ENCODE results near the gene NEUROD2. TPM values are rescaled to one million over a fixed set of nuclear protein-coding genes. Genes with fewer than 3 reads are reported as not detected.

The NEUROD2 gene
- total and polyA plus RNA-seq, 10 of the 15 experiments (the other 5 are each of a cell fraction or from before 2014, with no cell fraction given), result not detected

DNA sequence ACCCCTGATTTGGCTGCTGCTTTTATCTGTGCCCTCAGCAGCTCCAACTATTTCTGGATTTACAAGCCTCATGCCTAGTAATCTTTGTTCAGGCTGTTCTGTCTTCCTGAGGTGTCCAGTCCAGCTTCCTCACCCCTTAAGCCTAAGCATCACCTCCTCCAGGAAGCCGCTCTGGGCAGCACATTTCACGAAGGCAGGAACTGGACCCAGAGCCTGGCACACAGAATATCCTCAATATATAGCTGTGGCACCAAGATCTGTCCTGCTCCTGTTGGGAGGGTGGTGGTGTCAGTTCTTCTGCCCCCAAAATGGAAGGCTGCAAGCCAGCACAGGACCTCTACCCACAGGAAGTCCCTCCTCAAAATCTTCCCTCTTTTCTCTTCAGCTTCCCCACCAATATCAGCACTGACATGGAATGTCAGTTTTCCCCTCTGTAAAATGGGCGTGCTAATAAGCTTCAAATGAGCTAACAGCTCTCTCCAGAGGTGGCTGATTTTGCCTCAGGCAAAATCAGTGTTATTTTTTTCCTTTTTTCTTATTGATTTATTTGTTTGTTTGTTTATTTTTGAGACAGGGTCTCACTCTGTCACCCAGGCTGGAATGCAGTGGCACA lies 6.9 kb upstream of the NEUROD2 start (continued):
- no peak for TF ChIP-seq TCF12 (IDR thresholded peaks at IDR 0.05; ENCODE audit: low read depth, low read length)

DNA sequence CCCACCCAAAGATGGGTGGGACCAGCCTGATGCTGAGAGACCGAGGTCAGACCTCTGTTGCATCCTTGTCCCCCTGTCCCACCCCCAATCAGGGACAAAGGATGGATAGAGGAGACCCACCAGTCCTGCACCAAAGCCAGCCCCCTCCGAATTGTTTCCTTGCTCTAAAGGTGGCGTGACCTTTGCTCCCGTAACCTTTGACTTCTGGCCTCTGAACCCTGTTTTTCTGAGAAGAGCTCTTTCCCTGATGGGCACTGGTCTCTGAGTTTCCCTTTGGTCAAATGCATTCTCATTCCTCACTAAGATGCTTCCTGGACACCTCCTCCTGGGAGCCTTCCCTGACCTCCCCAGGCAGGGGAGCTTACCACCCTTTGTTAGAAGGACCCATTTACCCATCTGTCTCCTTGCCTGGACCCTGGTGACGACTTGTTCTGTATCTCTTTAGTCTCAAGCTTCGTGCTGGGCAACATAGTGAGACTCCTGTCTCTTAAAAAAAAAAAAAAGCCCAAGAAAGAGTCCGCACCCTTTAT lies 5.3 kb upstream of the NEUROD2 start:
- H3K4me2 ChIP-seq (ENCODE audit: control insufficient read depth, insufficient read depth), result no peak overlapping the region
- H3K9ac ChIP-seq (ENCODE audit: control insufficient read depth, insufficient read depth, low read length), result no peak overlapping the region
- POLR2A ChIA-PET, result no interaction called here
- H3K4me3 ChIP-seq, result no peak overlapping the region
- ATAC-seq (no peak), DNase-seq (ENCODE audit: low read depth, low spot score) (no peak), FAIRE-seq (no peak)
- RAD21 ChIA-PET (ENCODE audit: unreplicated experiment), result no interaction called here
- H3K9me3 ChIP-seq (replicated peaks; ENCODE audit: control insufficient read depth, insufficient read depth, low read length), result no peaks in the 10 kb centered on the region
- intact Hi-C loops (cut with micrococcal nuclease; ENCODE audit: unreplicated experiment), result no loop called here
- peaks cover 0 to 10% of the 10 kb centered on the region in 2 experiments; a peak in 3 of 4 replicates for H3K27me3 ChIP-seq (replicated peaks in 1 of 2; ENCODE audit: control insufficient read depth in 2 of 2, insufficient read depth in 2 of 2, low read length in 1 of 2)
- no peak overlapping the region for H2AFZ ChIP-seq (ENCODE audit: control insufficient read depth, low read depth, low read length)
- CTCF ChIA-PET, result interaction anchor here (1.4 kb wide), 1 partner anchor 11 kb away, joined by 9 read pairs; no protein-coding TSS in a partner anchor
- no peak overlapping the region for H3K27ac ChIP-seq (ENCODE audit: control insufficient read depth, insufficient read depth)
- H3K4me1 ChIP-seq (ENCODE audit: control insufficient read depth, insufficient read depth, low read length), result no peaks in the 10 kb centered on the region; the same call in 1 of the 2 replicates
- in situ Hi-C loops (cut with MboI), result no loop called here
- H4K20me1 ChIP-seq (ENCODE audit: control insufficient read depth, insufficient read depth), result no peaks in the 10 kb centered on the region
- SMC1A ChIA-PET (ENCODE audit: uncharacterized antibody, unreplicated experiment), result interaction anchor here (1.2 kb wide), 1 partner anchor 8 kb away, joined by 5 read pairs; no protein-coding TSS in a partner anchor
- BruUV-seq (replicated peaks), result no TSS peak
- no peaks in the 10 kb centered on the region for H3K79me2 ChIP-seq (ENCODE audit: control insufficient read depth, insufficient read depth, low read length)
- WGBS (ENCODE audit: insufficient coverage, insufficient replicate concordance, low lambda C conversion rate, missing lambda C conversion rate), result 41% methylated on average over 7 of the region's 7 CpGs
- no peak for TF ChIP-seq SMAD1 (IDR thresholded peaks at IDR 0.05; ENCODE audit: low read depth, partially characterized antibody)
- TF ChIP-seq RUNX3 (IDR thresholded peaks at IDR 0.05; ENCODE audit: low read length), result no peak
- peak; percentile 47; the same call in 1 of the 2 replicates for TF ChIP-seq NR2F1 (conservative IDR thresholded peaks at IDR 0.05)
- TF ChIP-seq POLR2AphosphoS5 (IDR thresholded peaks at IDR 0.05; ENCODE audit: low read length), result no peak
- TF ChIP-seq, protein P1, sequence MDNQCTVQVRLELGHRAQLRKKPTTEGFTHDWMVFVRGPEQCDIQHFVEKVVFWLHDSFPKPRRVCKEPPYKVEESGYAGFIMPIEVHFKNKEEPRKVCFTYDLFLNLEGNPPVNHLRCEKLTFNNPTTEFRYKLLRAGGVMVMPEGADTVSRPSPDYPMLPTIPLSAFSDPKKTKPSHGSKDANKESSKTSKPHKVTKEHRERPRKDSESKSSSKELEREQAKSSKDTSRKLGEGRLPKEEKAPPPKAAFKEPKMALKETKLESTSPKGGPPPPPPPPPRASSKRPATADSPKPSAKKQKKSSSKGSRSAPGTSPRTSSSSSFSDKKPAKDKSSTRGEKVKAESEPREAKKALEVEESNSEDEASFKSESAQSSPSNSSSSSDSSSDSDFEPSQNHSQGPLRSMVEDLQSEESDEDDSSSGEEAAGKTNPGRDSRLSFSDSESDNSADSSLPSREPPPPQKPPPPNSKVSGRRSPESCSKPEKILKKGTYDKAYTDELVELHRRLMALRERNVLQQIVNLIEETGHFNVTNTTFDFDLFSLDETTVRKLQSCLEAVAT (IDR thresholded peaks at IDR 0.05), result no peak
- no peak for TF ChIP-seq MEF2A (IDR thresholded peaks at IDR 0.05; ENCODE audit: insufficient read depth, low read depth, low read length)
- TF ChIP-seq ZNF274 (IDR thresholded peaks at IDR 0.05; ENCODE audit: insufficient read depth, insufficient read length), result no peak
- no peak for TF ChIP-seq BHLHE40 (IDR thresholded peaks at IDR 0.05; ENCODE audit: borderline replicate concordance in 1 of 2, low read depth in 2 of 2, low read length in 1 of 2)
- TF ChIP-seq NR2C1 (IDR thresholded peaks at IDR 0.05), result peak; percentile 84
- TF ChIP-seq NR2C2 (IDR thresholded peaks at IDR 0.05; ENCODE audit: borderline replicate concordance, control insufficient read depth, insufficient read length, low read depth), result peak; percentile 68
- H3K36me3 ChIP-seq (ENCODE audit: control insufficient read depth in 2 of 2, insufficient read depth in 2 of 2, low read length in 1 of 2), result no peaks in the 10 kb centered on the region

Data from GM12878 (cell line).